HepG2 (cell line): Measurements from ENCODE around the gene RETREG2. TPM values are rescaled to one million over a fixed set of nuclear protein-coding genes. Genes with fewer than 3 reads are reported as not detected.

ENCODE experiments used
- ATAD3A ChIP-seq: sonication (generic); formaldehyde crosslinking; IDR thresholded peaks from 2 replicates; pipeline ENCODE4 v1.4.0; 2020; ENCODE audit warnings: missing genetic modification reagents
- CHD2 ChIP-seq: IDR thresholded peaks from 2 replicates; pipeline ENCODE4 v1.6.1; 2011; ENCODE audit warnings: low read depth, low read length, improper control_type of control experiment
- EED ChIP-seq: sonication (generic); formaldehyde crosslinking; IDR thresholded peaks from 2 replicates; pipeline ENCODE4 v1.5.0; 2020; ENCODE audit warnings: mild to moderate bottlenecking, missing genetic modification reagents
- FOXJ3 ChIP-seq: sonication (generic); formaldehyde crosslinking; IDR thresholded peaks from 2 replicates; pipeline ENCODE4 v1.4.0; 2020; ENCODE audit warnings: missing genetic modification reagents, mild to moderate bottlenecking, borderline replicate concordance
- GABPB1 ChIP-seq: IDR thresholded peaks from 2 replicates; pipeline ENCODE4 v1.6.1; 2016; ENCODE audit warnings: mild to moderate bottlenecking, missing genetic modification reagents, moderate library complexity, missing compliant biosample characterization
- JARID2 ChIP-seq: sonication (generic); formaldehyde crosslinking; IDR thresholded peaks from 2 replicates; pipeline ENCODE4 v1.8.1; 2023; ENCODE audit warnings: missing genetic modification reagents, inconsistent platforms; ENCODE audit not compliant: insufficient replicate concordance
- KDM3A ChIP-seq: IDR thresholded peaks from 2 replicates; pipeline ENCODE4 v1.6.1; 2018; ENCODE audit warnings: low read depth, missing compliant biosample characterization
- MYC ChIP-seq: sonication (generic); formaldehyde crosslinking; IDR thresholded peaks from 2 replicates; pipeline ENCODE4 v1.9.0; 2021; ENCODE audit warnings: missing genetic modification reagents, borderline replicate concordance
- PHF21A ChIP-seq: sonication (generic); formaldehyde crosslinking; IDR thresholded peaks from 2 replicates; pipeline ENCODE4 v1.5.0; 2020; ENCODE audit warnings: mild to moderate bottlenecking, missing genetic modification reagents
- POLR2AphosphoS2 ChIP-seq: IDR thresholded peaks from 2 replicates; pipeline ENCODE4 v1.6.1; 2011; ENCODE audit warnings: low read depth, low read length, improper control_type of control experiment
- SRSF1 ChIP-seq: fragments of 200-400 bp; formaldehyde crosslinking; optimal IDR thresholded peaks from 2 replicates; pipeline ENCODE3; 2017; ENCODE audit warnings: mild to moderate bottlenecking, low read depth, low read length, moderate library complexity
- STAG1 ChIP-seq: sonication (generic); formaldehyde crosslinking; IDR thresholded peaks from 2 replicates; pipeline ENCODE4 v1.4.0; 2020; ENCODE audit warnings: missing genetic modification reagents
- U2AF2 ChIP-seq: fragments of 200-400 bp; formaldehyde crosslinking; IDR thresholded peaks from 2 replicates; pipeline ENCODE4 v1.6.1; 2017; ENCODE audit warnings: low read depth, mild to moderate bottlenecking, low read length
- XRCC5 ChIP-seq: fragments of 200-400 bp; formaldehyde crosslinking; optimal IDR thresholded peaks from 2 replicates; pipeline ENCODE3; 2017; ENCODE audit warnings: mild to moderate bottlenecking, low read length
- YEATS2 ChIP-seq: sonication (generic); formaldehyde crosslinking; IDR thresholded peaks from 2 replicates; pipeline ENCODE4 v1.4.0; 2020; ENCODE audit warnings: missing genetic modification reagents, borderline replicate concordance
- ZNF292 ChIP-seq: sonication (generic); formaldehyde crosslinking; IDR thresholded peaks from 2 replicates; pipeline ENCODE4 v1.8.1; 2022; ENCODE audit warnings: mild to moderate bottlenecking, low read depth, missing genetic modification reagents, borderline replicate concordance
- ZNF441 ChIP-seq: sonication (generic); formaldehyde crosslinking; IDR thresholded peaks from 2 replicates; pipeline ENCODE4 v1.7.0; 2021; ENCODE audit warnings: missing genetic modification reagents, borderline replicate concordance
- ZNF674 ChIP-seq: sonication (generic); formaldehyde crosslinking; IDR thresholded peaks from 2 replicates; pipeline ENCODE4 v1.5.0; 2020; ENCODE audit warnings: low read depth, mild to moderate bottlenecking, missing genetic modification reagents
- ZNF879 ChIP-seq: sonication (generic); formaldehyde crosslinking; IDR thresholded peaks from 2 replicates; pipeline ENCODE4 v1.8.1; 2023; ENCODE audit warnings: missing genetic modification reagents
- ZSCAN31 ChIP-seq: sonication (generic); formaldehyde crosslinking; IDR thresholded peaks from 2 replicates; pipeline ENCODE4 v1.5.0; 2020; ENCODE audit warnings: low read depth, mild to moderate bottlenecking, missing genetic modification reagents
- polyA plus RNA-seq, 8 experiments: library from polyadenylated mRNA; depleted of rRNA in 3 of 8; stranded (reverse) in 7 of 8; unstranded in 1 of 8; fragments of >200 nt; fragmentation: Illumina TruSeq in 4 of 8; extraction: Trizol in 4 of 8; gene quantifications; 2 replicates each; pipeline versions ENCODE4 v1.2.1 to v1.2.3, GENCODE V29; 2011 to 2016; ENCODE audit warnings: low read depth in 4 of 8, missing spikeins in 1 of 8, mixed read lengths in 1 of 8; ENCODE audit not compliant: insufficient read depth in 1 of 8
- total RNA-seq, 5 experiments: library from RNA; depleted of rRNA; stranded (reverse); fragments of >200 nt; fragmentation: Illumina TruSeq; extraction: Trizol; gene quantifications; 2 replicates each; pipeline ENCODE4 v1.2.3, GENCODE V29; 2016; ENCODE audit warnings: low read depth in 1 of 5
- TF ChIP-seq, protein P1 (sequence below): sonication (generic); formaldehyde crosslinking; IDR thresholded peaks from 2 replicates; pipeline ENCODE4 v1.8.0; 2022; ENCODE audit warnings: mild to moderate bottlenecking, missing genetic modification reagents
- TF ChIP-seq, protein P2 (sequence below): sonication (generic); formaldehyde crosslinking; IDR thresholded peaks from 2 replicates; pipeline ENCODE4 v1.4.0; 2020; ENCODE audit warnings: missing genetic modification reagents
- TF ChIP-seq, protein P3 (sequence below): sonication (generic); formaldehyde crosslinking; IDR thresholded peaks from 2 replicates; pipeline ENCODE4 v1.5.0; 2020; ENCODE audit warnings: missing genetic modification reagents

Gene RETREG2
- total and polyA plus RNA-seq, 2 of the 13 experiments (the other 11 are each of a cell fraction or from before 2014, with no cell fraction given) = 86.0 to 134 TPM

DNA sequence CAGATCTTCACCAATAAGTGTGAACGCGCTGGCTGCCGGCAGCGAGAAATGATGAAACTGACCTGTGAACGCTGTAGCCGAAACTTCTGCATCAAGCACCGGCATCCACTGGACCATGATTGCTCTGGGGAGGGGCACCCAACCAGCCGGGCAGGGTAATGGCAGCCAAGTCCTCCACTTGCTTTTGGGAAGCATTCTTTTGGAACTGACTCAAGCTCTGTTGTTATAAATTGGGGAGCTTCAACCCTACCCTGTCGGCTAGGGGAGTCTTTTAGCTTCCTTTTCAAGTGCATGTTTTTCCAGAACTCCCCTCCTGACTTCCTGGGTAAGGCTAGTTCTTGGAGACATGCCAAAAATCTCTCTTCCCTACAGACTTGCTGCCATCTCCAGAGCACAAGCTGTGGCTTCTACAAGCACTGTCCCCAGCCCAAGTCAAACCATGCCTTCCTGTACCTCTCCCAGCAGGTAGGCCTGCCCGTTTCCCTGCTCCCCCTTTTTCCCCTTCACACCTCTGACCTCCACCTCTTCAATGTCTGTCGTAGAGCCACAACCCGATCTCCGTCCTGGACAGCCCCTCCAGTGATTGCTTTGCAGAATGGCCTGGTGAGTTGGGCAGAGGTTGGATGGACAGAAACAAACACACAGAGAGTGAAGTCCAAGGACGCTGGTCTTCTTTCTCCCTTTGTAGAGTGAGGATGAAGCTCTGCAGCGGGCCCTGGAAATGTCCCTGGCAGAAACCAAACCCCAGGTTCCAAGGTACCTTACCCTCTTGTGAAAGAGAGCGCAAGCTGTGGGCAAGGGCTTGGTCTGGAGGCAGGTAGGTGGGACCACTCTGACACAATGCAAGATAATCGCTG is 30.0 kb downstream of the RETREG2 start (continued):
- TF ChIP-seq YEATS2 (CRISPR knock-in tag) (peak; percentile 24; the same call in 1 of the 2 replicates), STAG1 (no peak), ZNF292 (CRISPR knock-in tag) (0 out of 2 replicates have a peak, but pooled peaks have one; percentile 26), ZNF879 (CRISPR knock-in tag) (no peak), ZSCAN31 (CRISPR knock-in tag) (0 out of 2 replicates have a peak, but pooled peaks have one; percentile 22), ATAD3A (no peak), U2AF2 (no peak), EED (CRISPR knock-in tag) (no peak), XRCC5 (peak; percentile 48), POLR2AphosphoS2 (no peak; the same call in 1 of the 2 replicates), PHF21A (CRISPR knock-in tag) (no peak; the same call in 1 of the 2 replicates), GABPB1 (peak; percentile 24; the same call in 1 of the 2 replicates), SRSF1 (peak; percentile 23), FOXJ3 (CRISPR knock-in tag) (peak; percentile 76; the same call in 1 of the 2 replicates), ZNF441 (CRISPR knock-in tag) (no peak), ZNF674 (CRISPR knock-in tag) (no peak), JARID2 (CRISPR knock-in tag) (peak; percentile 71), KDM3A (CRISPR knock-in tag) (0 out of 2 replicates have a peak, but pooled peaks have one; percentile 8), MYC (CRISPR knock-in tag) (0 out of 2 replicates have a peak, but pooled peaks have one; percentile 54), CHD2 (no peak)
- TF ChIP-seq, protein P1, sequence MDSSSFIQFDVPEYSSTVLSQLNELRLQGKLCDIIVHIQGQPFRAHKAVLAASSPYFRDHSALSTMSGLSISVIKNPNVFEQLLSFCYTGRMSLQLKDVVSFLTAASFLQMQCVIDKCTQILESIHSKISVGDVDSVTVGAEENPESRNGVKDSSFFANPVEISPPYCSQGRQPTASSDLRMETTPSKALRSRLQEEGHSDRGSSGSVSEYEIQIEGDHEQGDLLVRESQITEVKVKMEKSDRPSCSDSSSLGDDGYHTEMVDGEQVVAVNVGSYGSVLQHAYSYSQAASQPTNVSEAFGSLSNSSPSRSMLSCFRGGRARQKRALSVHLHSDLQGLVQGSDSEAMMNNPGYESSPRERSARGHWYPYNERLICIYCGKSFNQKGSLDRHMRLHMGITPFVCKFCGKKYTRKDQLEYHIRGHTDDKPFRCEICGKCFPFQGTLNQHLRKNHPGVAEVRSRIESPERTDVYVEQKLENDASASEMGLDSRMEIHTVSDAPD (CRISPR knock-in tag) = peak; percentile 74; the same call in 1 of the 2 replicates
- TF ChIP-seq, protein P2, sequence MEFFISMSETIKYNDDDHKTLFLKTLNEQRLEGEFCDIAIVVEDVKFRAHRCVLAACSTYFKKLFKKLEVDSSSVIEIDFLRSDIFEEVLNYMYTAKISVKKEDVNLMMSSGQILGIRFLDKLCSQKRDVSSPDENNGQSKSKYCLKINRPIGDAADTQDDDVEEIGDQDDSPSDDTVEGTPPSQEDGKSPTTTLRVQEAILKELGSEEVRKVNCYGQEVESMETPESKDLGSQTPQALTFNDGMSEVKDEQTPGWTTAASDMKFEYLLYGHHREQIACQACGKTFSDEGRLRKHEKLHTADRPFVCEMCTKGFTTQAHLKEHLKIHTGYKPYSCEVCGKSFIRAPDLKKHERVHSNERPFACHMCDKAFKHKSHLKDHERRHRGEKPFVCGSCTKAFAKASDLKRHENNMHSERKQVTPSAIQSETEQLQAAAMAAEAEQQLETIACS (CRISPR knock-in tag) = no peak; the same call in 1 of the 2 replicates
- TF ChIP-seq, protein P3, sequence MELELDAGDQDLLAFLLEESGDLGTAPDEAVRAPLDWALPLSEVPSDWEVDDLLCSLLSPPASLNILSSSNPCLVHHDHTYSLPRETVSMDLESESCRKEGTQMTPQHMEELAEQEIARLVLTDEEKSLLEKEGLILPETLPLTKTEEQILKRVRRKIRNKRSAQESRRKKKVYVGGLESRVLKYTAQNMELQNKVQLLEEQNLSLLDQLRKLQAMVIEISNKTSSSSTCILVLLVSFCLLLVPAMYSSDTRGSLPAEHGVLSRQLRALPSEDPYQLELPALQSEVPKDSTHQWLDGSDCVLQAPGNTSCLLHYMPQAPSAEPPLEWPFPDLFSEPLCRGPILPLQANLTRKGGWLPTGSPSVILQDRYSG (CRISPR knock-in tag) = no peak
